Activated CD4-positive, alpha-beta T cell treated with anti-CD3 and anti-CD28 coated beads, Interleukin-2, amount 50 U/mL, for 4 hours (primary cell): ENCODE data around the gene PXT1.
"Not testable (repeated sequence)": the region's sequence is repeated elsewhere in the genome, so short reads cannot be mapped to it uniquely, and the experiment has no call there.

Experiments
- DNase-seq, 2 experiments: peaks; one replicate each; pipeline ENCODE4 v3.0.0-alpha.2; 2020

PXT1 gene

GRCh38 chr6:36368421-36368820 is 74.2 kb downstream of the PXT1 start:
- no peak for DNase-seq

- DNase-seq, result no peak
These were observed 74.9 kb downstream of the PXT1 start for GRCh38 chr6:36367743-36368142.

- DNase-seq, result no peak
These were observed 77.8 kb downstream of the PXT1 start for GRCh38 chr6:36364669-36365479.

- DNase-seq, result not testable (repeated sequence)
These were observed 78.5 kb downstream of the PXT1 start for GRCh38 chr6:36364061-36364635.

- not testable (repeated sequence) for DNase-seq
These were observed 79.3 kb downstream of the PXT1 start for GRCh38 chr6:36363371-36363752.

GRCh38 chr6:36362551-36363370 is 79.9 kb downstream of the PXT1 start:
- no peak for DNase-seq

GRCh38 chr6:36361071-36361470 is 81.6 kb downstream of the PXT1 start:
- no peak for DNase-seq

GRCh38 chr6:36360241-36361054 is 82.2 kb downstream of the PXT1 start:
- DNase-seq, result peak; percentile 54 to 56

- DNase-seq, result no peak
These were observed 84.3 kb downstream of the PXT1 start for GRCh38 chr6:36358226-36358915.

GRCh38 chr6:36357872-36358225 is 84.8 kb downstream of the PXT1 start:
- DNase-seq, result no peak

GRCh38 chr6:36355819-36356218 is 86.8 kb downstream of the PXT1 start:
- no peak for DNase-seq

GRCh38 chr6:36353411-36353915 is 89.2 kb downstream of the PXT1 start:
- DNase-seq, result no peak

- DNase-seq, result no peak
These were observed 90.0 kb downstream of the PXT1 start for GRCh38 chr6:36352477-36353157.

GRCh38 chr6:36350681-36351571 is 91.7 kb downstream of the PXT1 start:
- DNase-seq, result no peak

- no peak for DNase-seq
These were observed 92.6 kb downstream of the PXT1 start for GRCh38 chr6:36350082-36350481.

- no peak for DNase-seq
These were observed 93.4 kb downstream of the PXT1 start for GRCh38 chr6:36349240-36349639.

- no peak for DNase-seq
These were observed 95.0 kb downstream of the PXT1 start for GRCh38 chr6:36347621-36348020.

- DNase-seq, result no peak
These were observed 96.0 kb downstream of the PXT1 start for GRCh38 chr6:36346486-36347273.

GRCh38 chr6:36345681-36346466 is 96.8 kb downstream of the PXT1 start:
- DNase-seq, result no peak
